B cell (primary cell): ENCODE data around the gene CCDC86. TPM values are rescaled to one million over a fixed set of nuclear protein-coding genes. Genes with fewer than 3 reads are reported as not detected.

ENCODE experiments used
- ATAC-seq: fragments of 200-7000 bp; cut with Tn5 transposase; one replicate; pipeline ENCODE4 v1.10.0; 2021; ENCODE audit warnings: low read depth, mild to moderate bottlenecking, moderate number of reproducible peaks, moderate library complexity
- CTCF ChIA-PET: fragments of 350-600 bp; sonication (Branson Sonifier 250); formaldehyde crosslinking; loops from one replicate; lab custom pipeline; 2021; ENCODE audit warnings: antibody characterized with exemption, inconsistent platforms; lab: Charles Lee
- POLR2A ChIA-PET: fragments of 350-600 bp; sonication (Branson Sonifier 250); formaldehyde crosslinking; loops from one replicate; lab custom pipeline; 2021; ENCODE audit warnings: antibody characterized with exemption; lab: Charles Lee
- DNase-seq: peaks from one replicate; pipeline ENCODE4 v3.0.0; 2013
- H2AFZ ChIP-seq: 2 replicates; pipeline ENCODE4 v1.6.1; 2012; ENCODE audit warnings: mild to moderate bottlenecking, low read depth, low read length; ENCODE audit not compliant: insufficient read depth, poor library complexity, severe bottlenecking
- H3K27ac ChIP-seq, 2 donors: 1 replicate in 1 of 2; 2 replicates in 1 of 2; pipeline ENCODE4 v1.5.1; 2012 to 2013; ENCODE audit warnings: low read length in 2 of 2, mild to moderate bottlenecking in 2 of 2, moderate library complexity in 1 of 2
- H3K27me3 ChIP-seq, 4 experiments: fragments of 200-600 bp in 1 of 4; sonication (generic) in 1 of 4; replicated peaks in 1 of 4; 1 replicate in 2 of 4; 2 replicates in 2 of 4; pipeline versions ENCODE4 v1.6.1 to v1.7.0; 2013 to 2016; ENCODE audit warnings: low read length in 3 of 4, mild to moderate bottlenecking in 2 of 4, mixed read lengths in 1 of 4, moderate library complexity in 1 of 4; ENCODE audit not compliant: insufficient read depth in 4 of 4, control insufficient read depth in 3 of 4; ENCODE audit errors: control extremely low read depth in 1 of 4
- H3K36me3 ChIP-seq, 2 experiments: replicated peaks in 1 of 2; 1 replicate in 1 of 2; 2 replicates in 1 of 2; pipeline versions ENCODE4 v1.6.1 to v1.7.1; 2013; ENCODE audit warnings: low read length in 1 of 2; ENCODE audit not compliant: insufficient read depth in 2 of 2, control insufficient read depth in 1 of 2; ENCODE audit errors: control extremely low read depth in 1 of 2, extremely low read depth in 1 of 2
- H3K4me1 ChIP-seq, 2 donors: fragments of 200-600 bp in 1 of 2; sonication (generic) in 1 of 2; 1 replicate in 1 of 2; 2 replicates in 1 of 2; pipeline versions ENCODE4 v1.5.1 to v1.6.1; 2013 to 2017; ENCODE audit warnings: low read length in 2 of 2; ENCODE audit not compliant: control insufficient read depth in 2 of 2, insufficient read depth in 2 of 2
- H3K4me2 ChIP-seq: replicated peaks from 2 replicates; pipeline ENCODE3; 2012; ENCODE audit warnings: mild to moderate bottlenecking, low read depth, low read length; ENCODE audit not compliant: poor library complexity, severe bottlenecking
- H3K4me3 ChIP-seq, 5 experiments: fragments of 200-600 bp in 1 of 5; sonication (generic) in 1 of 5; 1 replicate in 3 of 5; 2 replicates in 2 of 5; pipeline versions ENCODE4 v1.5.1 to v1.7.0; 2011 to 2016; ENCODE audit warnings: low read length in 4 of 5, mild to moderate bottlenecking in 4 of 5, low read depth in 2 of 5, control low read depth in 1 of 5, moderate library complexity in 1 of 5; ENCODE audit not compliant: insufficient read depth in 1 of 5; ENCODE audit errors: control extremely low read depth in 1 of 5, extremely low read depth in 1 of 5
- H3K79me2 ChIP-seq: fragments of 200-600 bp; sonication (generic); one replicate; pipeline ENCODE4 v1.6.0; 2016; ENCODE audit warnings: low read length; ENCODE audit not compliant: control insufficient read depth, insufficient read depth
- H3K9ac ChIP-seq: fragments of 200-600 bp; sonication (generic); 2 replicates; pipeline ENCODE4 v1.6.1; 2017; ENCODE audit warnings: mild to moderate bottlenecking, low read length, moderate library complexity
- H3K9me3 ChIP-seq, 3 donors: one replicate each; pipeline versions ENCODE4 v1.6.1 to v1.7.1; 2013; ENCODE audit warnings: low read length in 2 of 3; ENCODE audit not compliant: control insufficient read depth in 2 of 3, insufficient read depth in 1 of 3; ENCODE audit errors: control extremely low read depth in 1 of 3
- H4K20me1 ChIP-seq: 2 replicates; pipeline ENCODE4 v1.6.0; 2012; ENCODE audit warnings: mild to moderate bottlenecking, low read length; ENCODE audit not compliant: insufficient read depth, control insufficient read depth, poor library complexity, severe bottlenecking
- H3K27ac Mint-ChIP-seq: one replicate; pipeline ENCODE4 v1.8.0; 2021; ENCODE audit warnings: mixed read lengths
- H3K27me3 Mint-ChIP-seq: one replicate; pipeline ENCODE4 v1.8.0; 2021; ENCODE audit warnings: mixed read lengths
- H3K4me1 Mint-ChIP-seq: one replicate; pipeline ENCODE4 v1.8.0; 2021; ENCODE audit warnings: mixed read lengths
- H3K4me3 Mint-ChIP-seq: one replicate; pipeline ENCODE4 v1.8.0; 2021; ENCODE audit warnings: mixed read lengths
- H3K9me3 Mint-ChIP-seq: one replicate; pipeline ENCODE4 v1.8.0; 2022; ENCODE audit warnings: mixed read lengths; ENCODE audit not compliant: insufficient read depth
- EZH2 ChIP-seq: IDR thresholded peaks from 2 replicates; pipeline ENCODE4 v1.6.1; 2012; ENCODE audit warnings: borderline replicate concordance, low read depth, mild to moderate bottlenecking, moderate library complexity, low read length; ENCODE audit not compliant: insufficient read depth, poor library complexity, severe bottlenecking
- WGBS: methylation state at CpG from one replicate; pipeline ENCODE4 v1.1.5; 2013; ENCODE audit warnings: missing lambda C conversion rate; ENCODE audit not compliant: insufficient coverage; 5-methylcytosine and 5-hydroxymethylcytosine counted together
- intact Hi-C: fragments of 100-400 bp; cut with micrococcal nuclease; formaldehyde crosslinking; loops from one replicate; pipeline ENCODE4 v1.10.0; 2022
- polyA plus RNA-seq: library from polyadenylated mRNA; depleted of rRNA; stranded (reverse); fragments of >200 nt; gene quantifications from 2 replicates; pipeline ENCODE4 v1.2.3, GENCODE V29; 2012
- total RNA-seq, 2 donors: library from RNA; stranded (reverse); fragments of 120-200 nt in 1 of 2; gene quantifications; 1 replicate in 1 of 2; 2 replicates in 1 of 2; pipeline versions ENCODE4 v1.2.3 to v1.2.4, GENCODE V29; 2013 to 2022
- TF ChIP-seq, protein P1 (sequence below): fragments of 200-600 bp; IDR thresholded peaks from one replicate; pipeline ENCODE4 v1.8.0; 2022; ENCODE audit warnings: antibody characterized with exemption, mild to moderate bottlenecking

CCDC86 gene
- total and polyA plus RNA-seq, 2 donors (not counting 1 experiment from before 2014, with no cell fraction given) = 10.5 to 12.4 TPM

DNA sequence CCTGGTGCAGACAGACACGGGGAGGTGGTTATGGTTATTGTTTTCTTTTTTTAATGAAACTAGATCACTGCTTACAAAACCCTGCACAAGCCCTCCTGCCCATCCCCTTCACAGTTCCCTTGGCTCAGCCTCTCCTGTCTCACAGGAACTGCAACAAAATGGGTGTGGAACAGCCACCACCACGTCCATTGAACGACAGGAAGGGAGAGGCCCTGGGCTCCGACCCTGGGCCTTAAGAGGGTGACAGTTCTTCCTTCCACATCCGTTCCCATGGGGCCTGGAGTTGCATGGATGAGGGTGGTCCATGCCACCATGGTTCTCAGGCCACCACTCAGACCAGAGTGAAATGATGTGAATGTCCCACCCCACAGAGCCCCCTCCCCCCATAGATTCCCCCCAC is 48.8 kb downstream of the CCDC86 start:
- Histone ChIP-seq H3K79me2 (no peaks in the 10 kb centered on the region), H3K9me3 (no peaks in the 10 kb centered on the region), H3K27me3 (no peaks in the 10 kb centered on the region), H4K20me1 (no peaks in the 10 kb centered on the region), H3K9ac (no peak overlapping the region), H3K4me3 (no peak overlapping the region), H3K4me1 (no peaks in the 10 kb centered on the region), H3K4me2 (no peak overlapping the region), H3K36me3 (peaks cover 0 to 47% of the 10 kb centered on the region in 2 experiments), H3K27ac (no peak overlapping the region), H2AFZ (no peak overlapping the region)
- Mint-ChIP-seq H3K4me1 (no peaks in the 10 kb centered on the region), H3K27ac (no peak overlapping the region), H3K27me3 (no peaks in the 10 kb centered on the region), H3K9me3 (no peaks in the 10 kb centered on the region), H3K4me3 (no peak overlapping the region)
- no peak for TF ChIP-seq EZH2
- TF ChIP-seq, protein P1, sequence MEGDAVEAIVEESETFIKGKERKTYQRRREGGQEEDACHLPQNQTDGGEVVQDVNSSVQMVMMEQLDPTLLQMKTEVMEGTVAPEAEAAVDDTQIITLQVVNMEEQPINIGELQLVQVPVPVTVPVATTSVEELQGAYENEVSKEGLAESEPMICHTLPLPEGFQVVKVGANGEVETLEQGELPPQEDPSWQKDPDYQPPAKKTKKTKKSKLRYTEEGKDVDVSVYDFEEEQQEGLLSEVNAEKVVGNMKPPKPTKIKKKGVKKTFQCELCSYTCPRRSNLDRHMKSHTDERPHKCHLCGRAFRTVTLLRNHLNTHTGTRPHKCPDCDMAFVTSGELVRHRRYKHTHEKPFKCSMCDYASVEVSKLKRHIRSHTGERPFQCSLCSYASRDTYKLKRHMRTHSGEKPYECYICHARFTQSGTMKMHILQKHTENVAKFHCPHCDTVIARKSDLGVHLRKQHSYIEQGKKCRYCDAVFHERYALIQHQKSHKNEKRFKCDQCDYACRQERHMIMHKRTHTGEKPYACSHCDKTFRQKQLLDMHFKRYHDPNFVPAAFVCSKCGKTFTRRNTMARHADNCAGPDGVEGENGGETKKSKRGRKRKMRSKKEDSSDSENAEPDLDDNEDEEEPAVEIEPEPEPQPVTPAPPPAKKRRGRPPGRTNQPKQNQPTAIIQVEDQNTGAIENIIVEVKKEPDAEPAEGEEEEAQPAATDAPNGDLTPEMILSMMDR = no peak
- no peak for DNase-seq
- ChIA-PET POLR2A (no interaction called here), CTCF (interaction anchor here (0.6 to 1.5 kb wide), 5 partner anchors 8 to 113 kb away, joined by 3 to 5 read pairs (median 3); no protein-coding TSS in a partner anchor)
- no CpG with 5 or more reads among the region's 5 CpGs for WGBS
- intact Hi-C loops = no loop called here
- ATAC-seq = no peak

DNA sequence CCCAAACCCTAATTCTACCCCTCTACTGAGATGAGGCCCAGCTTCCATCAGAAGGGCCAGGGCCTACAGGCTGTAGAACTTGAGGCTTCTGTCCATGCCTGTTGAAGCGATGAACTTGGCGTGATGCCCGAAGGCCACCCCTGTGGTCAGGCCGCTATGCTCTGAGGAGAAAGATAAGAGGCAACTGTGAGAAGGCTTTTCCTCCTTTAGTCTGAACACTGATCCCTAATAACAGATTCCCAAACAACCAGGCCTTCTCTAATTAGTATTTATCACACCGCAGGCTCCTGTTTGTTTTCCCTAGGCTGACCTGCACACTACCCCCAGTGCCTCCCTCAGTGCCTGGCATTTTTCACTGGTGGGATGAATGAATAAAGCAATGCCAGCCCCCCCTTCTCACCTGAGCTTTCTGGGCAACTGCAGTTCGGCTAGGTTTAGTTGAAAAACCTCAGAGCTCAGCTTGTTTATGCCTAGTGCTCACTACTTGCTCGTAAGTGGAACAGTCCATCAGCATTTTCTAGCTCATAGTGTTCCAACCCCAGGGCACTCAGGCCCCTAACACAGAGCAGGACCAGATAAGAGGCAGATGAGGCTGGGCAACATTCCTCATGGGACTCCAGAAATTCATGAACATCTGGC is 49.3 kb downstream of the CCDC86 start:
- Histone ChIP-seq H4K20me1 (no peaks in the 10 kb centered on the region), H3K9me3 (no peaks in the 10 kb centered on the region), H3K9ac (no peak overlapping the region), H2AFZ (no peak overlapping the region), H3K4me3 (no peak overlapping the region), H3K79me2 (no peaks in the 10 kb centered on the region), H3K4me2 (no peak overlapping the region), H3K27me3 (no peaks in the 10 kb centered on the region), H3K27ac (no peak overlapping the region), H3K36me3 (peaks cover 0 to 53% of the 10 kb centered on the region in 2 experiments), H3K4me1 (no peaks in the 10 kb centered on the region)
- ATAC-seq (no peak), DNase-seq (no peak)
- TF ChIP-seq EZH2 = no peak
- TF ChIP-seq, protein P1 = no peak
- no peak overlapping the region for H3K4me3 Mint-ChIP-seq
- 82% methylated on average over 2 of the region's 7 CpGs for WGBS
- no peaks in the 10 kb centered on the region for H3K4me1 Mint-ChIP-seq
- ChIA-PET POLR2A (interaction anchor here (0.9 kb wide), 1 partner anchor 10 kb away, joined by 3 read pairs; no protein-coding TSS in a partner anchor), CTCF (interaction anchor here (0.6 to 1.0 kb wide), 3 partner anchors 60 to 112 kb away, joined by 3 read pairs; no protein-coding TSS in a partner anchor)
- no peaks in the 10 kb centered on the region for H3K27me3 Mint-ChIP-seq
- H3K27ac Mint-ChIP-seq = no peak overlapping the region
- H3K9me3 Mint-ChIP-seq = no peaks in the 10 kb centered on the region
- intact Hi-C loops = no loop called here
